SHP77 (cell line): Measurements from ENCODE around the gene SLC9B2.
"Not testable (repeated sequence)": the region's sequence is repeated elsewhere in the genome, so short reads cannot be mapped to it uniquely, and the experiment has no call there.

Experiments
- DNase-seq, 2 experiments: peaks; one replicate each; lab custom pipeline; 2025; lab: John Stamatoyannopoulos, UW

SLC9B2 gene

DNA sequence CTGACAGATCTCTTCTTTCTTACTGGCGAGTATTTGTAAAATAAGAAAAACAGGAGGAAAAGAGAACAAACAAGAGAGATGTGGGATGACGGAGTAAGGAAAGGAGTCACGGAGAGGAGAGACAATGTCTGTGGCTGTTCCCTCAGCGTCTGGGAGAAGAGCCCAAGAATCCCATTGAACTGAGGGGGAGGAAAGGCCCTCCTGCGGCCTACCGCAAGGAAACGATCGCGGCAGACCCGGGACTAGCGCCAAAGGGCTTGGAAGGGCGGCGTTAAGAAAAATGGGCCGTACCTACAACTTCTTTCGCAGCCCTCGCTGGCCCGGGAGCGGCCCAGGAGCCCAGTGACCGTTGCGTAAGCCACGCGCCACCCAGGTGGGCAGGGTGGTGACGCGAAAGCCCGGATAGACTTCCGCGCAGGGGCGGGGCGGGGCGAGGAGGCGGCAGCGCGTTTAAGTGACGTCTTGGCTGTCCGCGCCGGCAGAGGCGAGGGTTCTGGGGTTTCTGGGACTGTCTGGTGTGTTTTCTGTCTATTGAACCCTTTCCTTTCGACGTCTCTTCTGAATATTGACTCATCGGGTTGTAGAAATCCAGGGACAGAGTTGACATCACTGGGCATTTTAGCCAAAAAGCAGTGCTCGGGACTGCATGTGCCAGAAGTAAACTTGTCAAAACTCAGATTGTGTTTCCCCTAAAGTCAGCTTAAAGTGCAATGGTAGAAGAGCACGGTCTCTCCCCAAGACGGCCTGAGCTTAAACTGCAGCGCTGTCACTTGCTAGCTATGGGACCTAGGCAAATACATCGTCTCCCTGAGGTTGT lies 57.0 kb downstream of the SLC9B2 start, which contains the start of gene SLC9B1:
TSS of gene SLC9B1 (minus strand) at position 398 of the 817 bp plus-strand sequence. CDS start 27,994 bp downstream, outside the sequence.
- DNase-seq: peak; percentile 61 to 73

DNA sequence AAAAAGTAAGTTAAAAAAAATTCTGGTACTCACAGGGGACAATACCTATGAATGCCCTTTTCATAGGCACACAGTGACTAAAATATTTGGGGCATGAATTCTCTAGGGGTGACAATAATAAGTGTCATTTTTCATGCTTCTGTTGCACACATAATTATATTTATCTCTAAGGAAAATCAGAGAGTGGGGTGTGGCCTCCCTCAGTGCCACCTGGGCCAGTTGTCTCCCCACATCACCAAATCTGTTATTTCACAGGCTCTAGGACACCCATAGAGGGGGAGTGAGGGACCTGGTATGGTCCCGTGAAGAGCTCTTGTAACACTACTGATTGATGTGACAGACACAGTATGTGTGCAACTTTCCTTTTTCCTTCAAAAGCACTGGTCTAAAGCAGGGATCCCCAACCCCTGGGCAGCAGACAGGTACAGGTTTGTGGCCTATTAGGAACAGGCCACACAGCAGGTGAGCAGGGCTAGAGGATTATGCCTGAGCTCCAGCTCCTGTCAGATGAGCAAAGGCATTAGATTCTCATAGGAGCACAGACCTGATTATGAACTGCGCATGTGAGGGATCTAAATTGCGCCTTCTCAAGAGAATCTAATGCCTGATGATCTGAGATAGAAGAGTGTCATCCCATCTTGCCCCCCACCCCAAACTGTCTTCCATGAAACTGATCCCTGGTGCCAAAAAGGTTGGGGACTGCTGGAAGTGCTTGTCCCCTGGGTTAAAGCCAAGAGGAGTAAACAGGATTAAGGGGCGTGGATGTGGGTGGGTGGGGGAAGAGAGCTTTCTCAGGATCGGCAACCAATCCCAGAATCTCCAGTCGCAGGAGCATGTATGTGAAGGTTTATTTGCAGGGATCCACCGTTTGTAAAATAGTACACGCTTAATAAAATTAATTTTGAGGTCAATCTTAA lies 57.9 kb downstream of the SLC9B2 start:
- DNase-seq: no peak

DNA sequence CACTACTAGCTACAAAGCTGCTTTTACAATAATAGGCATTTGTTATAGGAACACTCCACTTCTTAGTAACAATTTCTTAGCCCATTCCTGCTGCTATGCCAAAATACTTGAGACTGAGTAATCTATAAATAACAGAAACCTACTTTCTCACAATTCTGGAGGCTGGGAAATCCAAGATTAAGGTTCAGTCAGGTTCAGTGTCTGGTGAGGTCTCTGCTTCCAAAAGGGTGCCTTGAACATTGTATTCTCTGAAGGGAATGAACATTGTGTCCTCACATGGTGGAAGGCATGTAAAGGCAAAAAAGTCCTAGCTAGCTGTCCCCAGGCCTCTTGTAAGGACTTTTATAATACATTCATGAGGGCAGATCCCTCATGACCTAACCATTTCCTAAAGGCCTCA lies 64.0 kb downstream of the SLC9B2 start:
- no peak for DNase-seq

DNA sequence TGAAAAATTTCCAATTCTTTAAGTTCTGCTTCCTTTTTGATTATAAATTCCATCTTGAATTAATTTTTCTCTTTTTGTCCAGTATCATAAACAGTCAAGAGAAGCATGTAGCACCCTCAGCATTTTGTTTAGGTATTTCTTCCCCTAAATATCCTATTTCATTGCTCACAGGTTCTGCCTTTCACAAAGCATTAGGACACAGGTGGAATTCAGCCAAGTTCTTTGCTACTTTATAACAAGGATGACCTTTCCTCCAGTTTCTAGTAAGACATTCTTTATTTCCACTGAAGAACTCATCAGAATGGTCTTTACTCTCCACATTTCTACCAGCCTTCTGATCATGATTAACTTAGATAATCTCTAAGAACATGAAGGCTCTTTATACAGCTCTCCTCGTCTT lies 64.5 kb downstream of the SLC9B2 start:
- no peak for DNase-seq

GRCh38 chr4:103011378-103012025 lies 65.1 kb downstream of the SLC9B2 start:
- DNase-seq: no peak

- no peak for DNase-seq
Measured at GRCh38 chr4:103010804-103011203, 65.8 kb downstream of the SLC9B2 start.

DNA sequence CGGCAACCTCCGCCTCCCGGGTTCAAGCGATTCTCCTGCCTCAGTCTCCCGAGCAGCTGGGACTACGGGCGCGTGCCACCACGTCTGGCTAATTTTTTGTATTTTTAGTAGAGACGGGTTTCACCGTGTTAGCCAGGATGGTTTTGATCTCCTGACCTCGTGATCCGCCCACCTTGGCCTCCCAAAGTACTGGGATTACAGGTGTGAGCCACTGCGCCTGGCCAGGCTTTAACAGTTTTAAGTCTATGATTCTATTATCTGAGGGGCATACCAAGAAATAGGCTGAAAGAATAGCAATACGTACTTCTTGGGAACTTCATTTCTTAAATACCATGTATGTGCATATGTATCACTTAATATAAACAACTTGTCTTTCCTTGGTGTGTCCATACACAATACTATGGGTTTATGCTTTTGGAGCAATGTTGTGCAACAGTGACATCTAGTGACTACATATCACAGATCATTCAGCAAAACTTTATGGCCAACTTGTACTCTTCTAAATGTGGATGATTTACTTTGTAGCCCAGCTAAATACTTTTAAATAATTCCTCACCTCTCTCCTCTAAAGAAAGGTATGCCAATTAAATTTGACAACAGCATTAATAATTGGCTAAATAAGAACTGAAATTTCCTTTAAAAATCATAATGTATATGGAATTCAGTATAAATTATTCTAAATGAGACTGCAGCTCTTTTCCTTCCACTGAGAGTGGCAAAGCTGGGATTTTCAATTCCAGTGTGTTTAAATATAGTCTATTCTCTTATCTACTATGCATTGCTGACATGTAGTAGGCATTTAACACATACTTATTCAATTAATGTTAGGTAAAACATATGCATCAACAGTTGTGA lies 67.5 kb downstream of the SLC9B2 start:
- DNase-seq: peak in 1 of 2 experiments; percentile 1

DNA sequence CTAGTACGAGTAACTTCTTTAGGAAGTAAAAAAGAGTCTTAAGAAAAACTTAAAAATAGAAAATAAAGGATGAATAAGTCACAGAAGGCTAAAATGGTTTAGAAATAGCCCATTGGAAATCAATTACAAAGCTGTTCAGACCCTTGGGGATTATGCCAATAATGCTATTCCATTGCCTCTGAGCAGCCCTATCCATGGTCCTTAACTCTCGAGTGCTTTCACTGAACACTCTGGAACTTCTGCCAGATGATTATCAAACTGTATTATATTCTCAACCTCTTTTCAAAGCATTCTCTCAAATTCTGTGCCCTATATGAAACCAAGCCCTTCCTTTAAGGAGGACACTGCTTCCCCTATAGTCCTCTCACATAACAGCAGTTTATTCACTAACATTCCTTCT lies 74.0 kb downstream of the SLC9B2 start:
- DNase-seq: no peak

- DNase-seq: no peak
Measured at GRCh38 chr4:102994803-102995202, 81.8 kb downstream of the SLC9B2 start.

DNA sequence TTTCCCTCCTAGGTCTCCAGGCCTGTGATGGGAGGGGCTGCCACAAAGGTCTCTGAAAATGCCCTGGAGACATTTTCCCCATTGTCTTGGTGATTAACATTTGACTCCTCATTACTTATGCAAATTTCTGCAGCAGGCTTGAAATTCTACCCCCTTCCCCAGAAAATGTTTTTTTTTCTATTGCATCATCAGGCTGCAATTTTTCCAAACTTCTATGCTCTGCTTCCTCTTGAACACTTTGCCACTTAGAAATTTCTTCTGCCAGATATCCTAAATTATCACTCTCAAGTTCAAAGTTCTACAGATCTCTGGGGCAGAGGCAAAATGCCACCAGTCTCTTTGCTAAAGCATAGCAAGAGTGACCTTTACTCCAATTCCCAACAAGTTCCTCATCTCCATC lies 82.6 kb downstream of the SLC9B2 start:
- DNase-seq: not testable (repeated sequence)

GRCh38 chr4:102988429-102989020 lies 88.0 kb downstream of the SLC9B2 start:
- no peak for DNase-seq

- DNase-seq: no peak
Measured at GRCh38 chr4:102981005-102981404, 95.6 kb downstream of the SLC9B2 start.
